Astrocyte (in vitro differentiated cells and primary cell): Measurements from ENCODE around the gene ANXA2R. TPM values are rescaled to one million over a fixed set of nuclear protein-coding genes. Genes with fewer than 3 reads are reported as not detected.

Experiments
- DNase-seq: peaks from one replicate; pipeline ENCODE4 v3.0.0-alpha.2; 2010; ENCODE audit warnings: low read depth
- FAIRE-seq: peaks from 2 replicates; lab custom pipeline; 2011; peaks lifted over from hg19 to GRCh38; lab: Jason Lieb, UNC
- H2AFZ ChIP-seq: 2 replicates; pipeline ENCODE4 v1.6.0; 2012; ENCODE audit warnings: low read depth, low read length, inconsistent platforms
- H3K27ac ChIP-seq: 2 replicates; pipeline ENCODE4 v1.5.1; 2011; ENCODE audit warnings: low read depth, low read length, inconsistent platforms
- H3K27me3 ChIP-seq: 2 replicates; pipeline ENCODE4 v1.6.0; 2011; ENCODE audit warnings: low read length, inconsistent platforms; ENCODE audit not compliant: insufficient read depth
- H3K36me3 ChIP-seq: 2 replicates; pipeline ENCODE4 v1.5.1; 2011; ENCODE audit warnings: low read length, inconsistent platforms; ENCODE audit not compliant: insufficient read depth
- H3K4me1 ChIP-seq: 2 replicates; pipeline ENCODE4 v1.5.1; 2011; ENCODE audit warnings: low read length, inconsistent platforms; ENCODE audit not compliant: insufficient read depth
- H3K4me2 ChIP-seq: 2 replicates; pipeline ENCODE4 v1.6.0; 2012; ENCODE audit warnings: low read length, inconsistent platforms
- H3K4me3 ChIP-seq: 2 replicates; pipeline ENCODE4 v1.5.1; 2011; ENCODE audit warnings: low read depth, mild to moderate bottlenecking, low read length, inconsistent platforms; ENCODE audit not compliant: insufficient read depth
- H3K79me2 ChIP-seq: 2 replicates; pipeline ENCODE4 v1.6.0; 2012; ENCODE audit warnings: mild to moderate bottlenecking, low read length, inconsistent platforms; ENCODE audit not compliant: insufficient read depth
- H3K9ac ChIP-seq: 2 replicates; pipeline ENCODE4 v1.6.0; 2012; ENCODE audit warnings: mild to moderate bottlenecking, low read length, inconsistent platforms
- H3K9me3 ChIP-seq: 2 replicates; pipeline ENCODE4 v1.5.1; 2012; ENCODE audit warnings: low read depth, mild to moderate bottlenecking, low read length, inconsistent platforms; ENCODE audit not compliant: insufficient read depth
- H4K20me1 ChIP-seq: 2 replicates; pipeline ENCODE4 v1.6.0; 2012; ENCODE audit warnings: low read length, inconsistent platforms; ENCODE audit not compliant: insufficient read depth
- H3K27ac Mint-ChIP-seq: one replicate; pipeline ENCODE4 v1.8.0; 2021; ENCODE audit warnings: mild to moderate bottlenecking, mixed read lengths; ENCODE audit not compliant: unreplicated experiment
- H3K27me3 Mint-ChIP-seq: one replicate; pipeline ENCODE4 v1.8.0; 2021; ENCODE audit warnings: low read depth, mixed read lengths; ENCODE audit not compliant: unreplicated experiment
- H3K36me3 Mint-ChIP-seq: one replicate; pipeline ENCODE4 v1.8.0; 2021; ENCODE audit warnings: low read depth, mixed read lengths; ENCODE audit not compliant: unreplicated experiment
- H3K4me1 Mint-ChIP-seq: one replicate; pipeline ENCODE4 v1.8.0; 2021; ENCODE audit warnings: low read depth, mixed read lengths; ENCODE audit not compliant: unreplicated experiment
- H3K4me3 Mint-ChIP-seq: one replicate; pipeline ENCODE4 v1.8.0; 2021; ENCODE audit warnings: mild to moderate bottlenecking, moderate library complexity, mixed read lengths; ENCODE audit not compliant: unreplicated experiment
- H3K9me3 Mint-ChIP-seq: one replicate; pipeline ENCODE4 v1.8.0; 2021; ENCODE audit warnings: mild to moderate bottlenecking, mixed read lengths; ENCODE audit not compliant: unreplicated experiment
- EZH2 ChIP-seq: IDR thresholded peaks from 2 replicates; pipeline ENCODE4 v1.6.1; 2012; ENCODE audit warnings: mild to moderate bottlenecking, low read length, inconsistent platforms; ENCODE audit not compliant: insufficient read depth
- total RNA-seq: library from RNA; stranded (reverse); gene quantifications from 2 replicates; pipeline ENCODE4 v1.2.1, GENCODE V29; 2021
- TF ChIP-seq, protein P1 (sequence below): IDR thresholded peaks from 2 replicates; pipeline ENCODE4 v1.5.1; 2011; ENCODE audit warnings: low read depth, mild to moderate bottlenecking, inconsistent platforms, low read length, moderate library complexity; ENCODE audit not compliant: insufficient read depth

Gene ANXA2R
- total RNA-seq, 1 donor from 2014 or later: 0.50 TPM

DNA sequence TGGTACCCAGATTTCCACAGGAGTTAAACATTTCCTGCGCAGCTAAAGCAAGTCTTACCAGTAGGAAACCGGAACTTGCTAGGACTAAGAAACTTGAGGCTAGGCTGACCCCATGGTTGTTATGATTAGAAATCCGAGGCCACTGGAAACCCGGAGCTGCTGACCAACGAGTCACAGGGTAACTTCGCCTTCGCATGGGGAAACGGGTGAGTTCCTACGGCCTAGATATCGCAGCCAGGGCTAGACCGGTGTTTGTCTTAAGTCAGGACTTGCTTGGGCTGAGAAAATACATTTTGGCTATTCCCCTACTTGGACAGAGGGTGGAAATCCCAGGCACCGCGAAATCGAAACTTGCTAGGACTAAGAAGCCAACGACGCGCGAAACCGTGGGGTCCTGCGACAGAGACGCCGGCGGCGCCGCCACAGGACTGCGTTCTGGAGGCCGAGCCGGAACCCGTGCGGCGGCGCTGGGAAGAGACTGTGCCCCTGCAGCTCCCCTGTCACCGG lies 1.6 kb upstream of the ANXA2R start:
- Mint-ChIP-seq H3K4me3 (peak overlapping the region; percentile 84), H3K36me3 (peaks cover 7% of the 10 kb centered on the region), H3K9me3 (peaks cover 11% of the 10 kb centered on the region), H3K27me3 (peaks cover 42% of the 10 kb centered on the region), H3K4me1 (peaks cover 4% of the 10 kb centered on the region), H3K27ac (peak overlapping the region; percentile 87)
- Histone ChIP-seq H3K4me3 (peak overlapping the region; percentile 74), H3K79me2 (peaks cover 74% of the 10 kb centered on the region), H3K4me2 (peak overlapping the region; percentile 93), H3K27ac (peak overlapping the region; percentile 94), H3K4me1 (peaks cover 27% of the 10 kb centered on the region), H3K27me3 (no peaks in the 10 kb centered on the region), H3K36me3 (no peaks in the 10 kb centered on the region), H2AFZ (peak overlapping the region; percentile 78), H3K9me3 (no peaks in the 10 kb centered on the region), H4K20me1 (peaks cover 12% of the 10 kb centered on the region), H3K9ac (peak overlapping the region; percentile 88)
- no peak for TF ChIP-seq EZH2
- TF ChIP-seq, protein P1, sequence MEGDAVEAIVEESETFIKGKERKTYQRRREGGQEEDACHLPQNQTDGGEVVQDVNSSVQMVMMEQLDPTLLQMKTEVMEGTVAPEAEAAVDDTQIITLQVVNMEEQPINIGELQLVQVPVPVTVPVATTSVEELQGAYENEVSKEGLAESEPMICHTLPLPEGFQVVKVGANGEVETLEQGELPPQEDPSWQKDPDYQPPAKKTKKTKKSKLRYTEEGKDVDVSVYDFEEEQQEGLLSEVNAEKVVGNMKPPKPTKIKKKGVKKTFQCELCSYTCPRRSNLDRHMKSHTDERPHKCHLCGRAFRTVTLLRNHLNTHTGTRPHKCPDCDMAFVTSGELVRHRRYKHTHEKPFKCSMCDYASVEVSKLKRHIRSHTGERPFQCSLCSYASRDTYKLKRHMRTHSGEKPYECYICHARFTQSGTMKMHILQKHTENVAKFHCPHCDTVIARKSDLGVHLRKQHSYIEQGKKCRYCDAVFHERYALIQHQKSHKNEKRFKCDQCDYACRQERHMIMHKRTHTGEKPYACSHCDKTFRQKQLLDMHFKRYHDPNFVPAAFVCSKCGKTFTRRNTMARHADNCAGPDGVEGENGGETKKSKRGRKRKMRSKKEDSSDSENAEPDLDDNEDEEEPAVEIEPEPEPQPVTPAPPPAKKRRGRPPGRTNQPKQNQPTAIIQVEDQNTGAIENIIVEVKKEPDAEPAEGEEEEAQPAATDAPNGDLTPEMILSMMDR: no peak
- DNase-seq (peak; percentile 89), FAIRE-seq (no peak)

DNA sequence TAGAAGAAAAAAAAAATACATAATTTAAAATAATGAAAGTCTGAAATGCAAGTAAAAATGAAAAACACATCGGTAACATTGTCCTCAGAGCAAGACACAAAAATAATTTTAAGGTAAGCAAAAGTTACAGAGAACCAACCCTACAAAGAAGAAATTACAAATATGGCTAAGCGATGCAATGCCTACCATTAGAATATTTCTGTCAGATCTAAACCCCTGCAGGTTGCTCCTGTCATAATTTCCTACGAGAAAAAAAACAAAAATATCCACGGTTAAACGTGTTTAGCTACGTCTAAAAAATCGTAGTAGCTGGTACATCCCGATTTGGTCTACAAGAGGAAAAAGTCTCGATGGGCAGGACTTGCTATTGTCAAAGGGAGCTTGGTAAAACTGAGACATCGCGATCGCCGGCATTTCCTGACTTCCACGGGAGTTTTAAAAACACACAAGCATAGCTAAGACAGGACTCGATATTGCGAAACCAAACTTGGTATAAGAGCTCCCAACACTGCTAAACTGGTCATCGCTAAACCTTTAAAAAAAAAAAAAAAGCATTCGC lies 1.1 kb upstream of the ANXA2R start:
- H3K9me3 Mint-ChIP-seq: peaks cover 11% of the 10 kb centered on the region
- peaks cover 40% of the 10 kb centered on the region for H3K27me3 Mint-ChIP-seq
- peak overlapping the region; percentile 88 for H3K9ac ChIP-seq
- peaks cover 4% of the 10 kb centered on the region for H3K4me1 Mint-ChIP-seq
- H3K4me3 ChIP-seq: peak overlapping the region; percentile 74
- H3K4me2 ChIP-seq: peak overlapping the region; percentile 93
- peak overlapping the region; percentile 84 for H3K4me3 Mint-ChIP-seq
- peak overlapping the region; percentile 78 for H2AFZ ChIP-seq
- H3K36me3 ChIP-seq: no peaks in the 10 kb centered on the region
- peaks cover 74% of the 10 kb centered on the region for H3K79me2 ChIP-seq
- H3K9me3 ChIP-seq: no peaks in the 10 kb centered on the region
- H4K20me1 ChIP-seq: peaks cover 12% of the 10 kb centered on the region
- peaks cover 7% of the 10 kb centered on the region for H3K36me3 Mint-ChIP-seq
- peak overlapping the region; percentile 87 for H3K27ac Mint-ChIP-seq
- no peak for DNase-seq
- H3K27me3 ChIP-seq: no peaks in the 10 kb centered on the region
- no peak for TF ChIP-seq EZH2
- TF ChIP-seq, protein P1: peak; percentile 1
- FAIRE-seq: no peak
- peaks cover 27% of the 10 kb centered on the region for H3K4me1 ChIP-seq
- H3K27ac ChIP-seq: peak overlapping the region; percentile 94
